Hematopoietic multipotent progenitor cell (in vitro differentiated cells): ENCODE data around the gene UBA3. TPM values are rescaled to one million over a fixed set of nuclear protein-coding genes. Genes with fewer than 3 reads are reported as not detected.

ENCODE experiments used
- DNase-seq, 3 donors: peaks; one replicate each; pipeline ENCODE4 v3.0.0-alpha.2; 2011 to 2015; ENCODE audit warnings: low read depth in 2 of 3, low spot score in 2 of 3
- small RNA-seq: library from RNA; depleted of rRNA; stranded (forward); fragments of <200 nt; gene quantifications from one replicate; pipeline ENCODE3, GENCODE V24; 2012
- total RNA-seq: library from RNA; depleted of rRNA; stranded (reverse); fragments of >200 nt; gene quantifications from one replicate; pipeline ENCODE4 v1.2.3, GENCODE V29; 2012

Gene UBA3
- total RNA-seq, 1 donor = 29.1 TPM

DNA sequence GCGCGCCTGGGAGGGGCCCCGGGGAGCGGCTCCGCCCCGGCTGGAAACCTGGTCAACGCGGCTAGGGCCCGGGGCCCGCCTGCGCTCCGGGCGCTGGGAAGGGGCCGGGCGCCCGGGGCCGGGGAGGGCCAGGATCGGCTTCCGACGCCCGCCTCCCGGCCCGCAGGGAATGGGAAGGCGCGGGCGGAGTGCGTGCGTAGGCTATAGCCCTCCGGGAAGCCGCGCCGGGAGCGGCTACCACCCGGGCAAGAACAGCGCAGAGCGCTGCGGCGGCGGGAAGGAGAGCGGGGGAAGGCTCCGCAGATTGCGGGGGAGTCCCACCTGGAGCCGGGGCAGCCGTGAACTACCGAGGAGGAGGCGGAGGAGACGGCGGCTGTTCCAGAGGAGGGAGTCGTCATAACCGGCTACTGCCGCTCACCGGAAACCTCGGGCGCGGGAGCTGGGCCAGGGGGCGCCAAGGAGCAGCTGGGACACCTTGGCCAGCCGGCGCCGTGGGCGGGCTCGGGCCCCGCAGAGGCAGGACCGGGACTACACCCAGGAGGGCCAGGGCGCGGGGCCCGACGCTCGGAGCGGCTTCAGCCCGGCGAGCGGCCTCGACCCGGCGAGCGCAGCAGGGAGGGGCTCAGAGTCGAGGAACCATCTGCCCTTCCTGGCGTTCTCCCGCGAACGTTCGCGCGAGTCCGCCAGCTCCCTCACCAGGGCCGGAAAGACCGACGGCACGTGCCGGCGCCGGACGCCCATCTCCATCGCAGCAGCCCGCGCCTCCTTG is 66.7 kb downstream of the UBA3 start, which contains the start of gene EOGT:
Gene EOGT, minus strand, starts transcription at position 432 of the 769 bp plus-strand sequence. CDS start 3,838 bp downstream, outside the sequence.
- DNase-seq = peak; percentile 63 to 90 (median 87)

DNA sequence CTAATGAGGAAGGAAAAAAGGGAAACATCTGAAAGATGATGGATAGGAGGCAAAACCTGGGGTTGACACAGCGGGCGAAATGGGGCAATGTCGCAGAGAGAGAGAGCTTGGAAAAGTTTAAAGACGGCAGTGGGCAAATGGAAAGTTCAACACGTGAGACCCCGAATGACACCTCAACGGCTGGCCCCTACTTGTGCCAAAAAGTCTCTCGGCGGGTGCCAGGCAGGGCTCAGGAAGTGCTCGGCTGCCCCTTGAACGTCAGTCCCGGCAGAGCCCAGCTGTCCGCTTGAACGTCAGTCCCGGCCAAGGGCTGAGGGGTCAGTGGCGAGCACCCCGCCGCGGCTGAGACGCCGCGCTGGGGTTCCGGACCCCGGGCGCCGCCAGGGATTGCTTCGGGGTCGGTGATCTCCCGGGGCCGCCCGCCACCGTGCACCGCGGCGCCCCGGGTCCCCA is 67.3 kb downstream of the UBA3 start:
- peak in 2 of 3 donors; percentile 23 to 33 for DNase-seq

DNA sequence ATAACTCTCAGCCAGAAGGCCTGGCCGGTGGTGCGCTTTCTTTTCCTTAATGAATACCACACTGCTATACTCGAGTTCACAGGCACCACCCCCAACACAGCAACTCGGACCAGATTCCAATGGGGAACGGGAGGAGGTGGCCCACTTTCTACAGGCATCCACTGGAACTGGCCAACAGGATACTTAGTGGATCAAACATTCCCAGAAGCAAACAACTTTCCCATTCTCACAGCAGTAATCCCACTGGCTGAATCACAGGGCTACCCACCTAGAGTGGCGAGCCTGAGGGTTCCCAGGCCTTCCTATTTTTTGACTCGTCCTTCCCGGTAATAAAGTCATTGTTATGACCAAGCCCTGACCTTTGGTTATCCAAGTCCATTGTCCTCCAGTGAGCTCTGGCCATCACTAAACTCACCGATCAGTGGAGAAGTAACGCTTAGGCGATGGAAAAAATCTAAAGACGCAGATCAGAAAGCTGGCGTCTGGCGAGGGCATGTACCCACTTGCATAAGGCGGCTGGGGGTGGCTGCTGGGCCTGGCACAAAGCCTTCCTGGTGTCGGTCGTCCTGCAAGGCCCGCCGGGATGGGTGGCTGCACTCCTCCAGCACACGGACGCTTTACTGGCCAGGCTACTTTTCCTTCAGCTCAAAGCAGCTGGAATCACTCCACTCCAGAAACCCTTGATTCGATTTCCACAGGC is 67.9 kb downstream of the UBA3 start:
- DNase-seq = no peak

DNA sequence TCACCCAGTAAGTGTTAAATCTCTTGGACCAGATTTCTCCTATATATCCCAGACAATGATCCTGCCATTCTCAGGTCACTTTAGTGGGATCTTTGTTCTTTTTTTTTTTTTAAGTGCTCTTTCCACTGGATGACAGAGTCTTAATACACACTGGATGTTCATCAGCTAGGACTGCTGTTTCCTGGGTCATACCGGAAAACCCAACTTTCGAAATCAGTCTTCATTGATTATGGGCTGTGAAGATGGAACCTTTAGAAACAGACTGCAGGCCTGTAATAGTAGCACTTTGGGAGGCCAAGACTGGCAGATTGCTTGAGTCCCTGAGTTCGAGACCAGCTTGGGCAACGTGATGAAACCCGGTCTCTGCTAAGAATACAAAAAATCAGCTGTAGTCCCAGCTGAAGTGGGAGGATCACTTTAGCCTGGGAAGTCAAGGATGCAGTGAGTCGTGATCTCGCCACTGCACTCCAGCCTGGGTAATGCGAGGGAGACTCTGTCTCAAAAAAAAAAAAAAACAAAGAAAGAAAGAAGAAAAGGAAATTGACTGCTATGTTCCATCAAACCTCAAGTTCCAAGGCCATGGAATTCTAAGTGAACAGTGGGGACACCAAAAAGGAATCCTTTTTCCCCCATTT is 69.0 kb downstream of the UBA3 start:
- no peak for DNase-seq

DNA sequence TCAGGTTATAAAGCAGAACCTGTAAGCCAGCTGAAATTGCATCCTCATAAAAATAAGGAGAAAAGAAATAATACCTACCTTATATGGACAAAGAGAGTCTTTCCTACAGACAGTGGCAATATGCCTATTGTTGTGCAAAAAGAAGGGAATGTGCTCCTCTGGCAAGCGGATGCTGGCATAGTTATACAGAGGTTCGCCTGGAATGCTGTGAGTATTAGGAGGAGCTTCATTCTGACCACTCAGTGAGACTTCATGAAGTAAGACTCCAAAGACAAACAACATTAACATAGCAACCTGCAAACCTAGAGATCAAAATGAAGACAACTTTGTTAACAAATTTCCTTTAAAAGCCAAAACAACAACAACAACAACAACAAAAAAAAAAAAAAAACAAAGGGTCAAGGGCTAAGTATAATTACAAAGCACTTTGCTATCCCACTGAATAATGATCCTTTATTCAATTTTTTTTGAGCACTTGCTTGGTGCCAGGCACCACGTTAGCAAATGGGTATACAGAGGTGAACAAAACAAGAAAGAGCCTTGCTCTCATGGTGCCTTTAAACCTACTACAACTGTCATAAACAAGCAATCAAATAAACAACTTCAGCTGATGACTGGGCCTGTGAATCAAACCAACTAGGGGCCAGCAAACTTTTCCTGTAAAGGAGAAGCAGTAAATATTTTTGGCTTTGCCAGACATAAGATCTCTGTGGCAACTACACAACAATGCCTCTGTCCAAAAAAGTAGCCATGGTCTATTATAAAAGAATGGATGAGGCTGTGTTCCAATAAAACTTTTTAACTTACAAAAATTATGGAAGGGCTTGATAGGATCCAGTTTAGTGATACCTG is 70.4 kb downstream of the UBA3 start:
- DNase-seq = no peak

DNA sequence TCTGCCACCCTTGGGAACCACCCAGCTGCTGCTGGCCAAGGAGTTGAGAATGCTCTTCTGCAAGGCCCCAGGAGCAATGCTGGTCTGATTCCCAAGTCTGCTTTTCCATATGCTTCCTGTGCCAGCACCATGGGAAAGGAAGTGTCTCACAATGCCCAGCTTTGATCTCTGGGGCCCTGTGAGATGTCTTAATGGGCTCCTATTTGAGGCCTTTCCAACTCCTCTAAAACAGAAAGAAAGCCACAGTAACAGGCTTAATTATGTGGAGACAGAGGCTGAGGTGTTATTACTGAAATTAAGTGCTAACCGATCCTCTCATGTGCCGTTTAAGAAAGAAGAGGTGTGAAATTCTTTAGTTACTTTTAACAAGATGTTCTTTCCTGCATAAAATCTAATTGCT is 71.2 kb downstream of the UBA3 start:
- no peak for DNase-seq

DNA sequence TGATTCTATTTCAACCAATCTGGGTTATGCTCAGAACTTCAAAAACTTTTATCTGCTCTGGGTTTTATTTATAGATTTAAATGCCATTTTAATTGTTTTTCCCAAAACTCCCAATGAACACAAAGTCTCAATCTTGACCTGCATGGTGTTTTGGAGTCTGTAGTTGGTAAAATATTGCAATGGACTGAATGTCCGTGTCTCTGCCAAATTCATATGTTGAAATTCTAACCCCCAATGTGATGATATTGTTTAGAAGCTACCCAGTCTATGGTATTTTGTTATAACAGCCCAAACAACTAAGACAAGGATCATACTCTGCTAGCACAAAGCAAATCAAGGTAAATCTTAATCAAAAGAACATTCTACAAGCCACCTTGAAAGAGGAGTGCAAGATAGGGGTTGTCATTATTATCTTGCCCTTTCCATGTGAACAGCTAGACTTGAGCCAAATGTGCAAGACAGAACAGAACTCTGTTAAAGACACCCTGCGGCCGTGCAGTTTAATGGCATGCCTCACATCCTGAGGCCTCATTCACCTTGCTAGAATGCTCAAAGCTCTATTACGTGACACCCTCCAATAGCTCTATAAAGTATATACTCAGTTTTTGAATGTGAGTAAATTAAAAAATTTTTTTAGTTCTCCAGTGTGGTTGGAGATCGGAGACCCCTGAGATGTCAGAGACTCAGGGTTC is 74.2 kb downstream of the UBA3 start:
- no peak for DNase-seq

DNA sequence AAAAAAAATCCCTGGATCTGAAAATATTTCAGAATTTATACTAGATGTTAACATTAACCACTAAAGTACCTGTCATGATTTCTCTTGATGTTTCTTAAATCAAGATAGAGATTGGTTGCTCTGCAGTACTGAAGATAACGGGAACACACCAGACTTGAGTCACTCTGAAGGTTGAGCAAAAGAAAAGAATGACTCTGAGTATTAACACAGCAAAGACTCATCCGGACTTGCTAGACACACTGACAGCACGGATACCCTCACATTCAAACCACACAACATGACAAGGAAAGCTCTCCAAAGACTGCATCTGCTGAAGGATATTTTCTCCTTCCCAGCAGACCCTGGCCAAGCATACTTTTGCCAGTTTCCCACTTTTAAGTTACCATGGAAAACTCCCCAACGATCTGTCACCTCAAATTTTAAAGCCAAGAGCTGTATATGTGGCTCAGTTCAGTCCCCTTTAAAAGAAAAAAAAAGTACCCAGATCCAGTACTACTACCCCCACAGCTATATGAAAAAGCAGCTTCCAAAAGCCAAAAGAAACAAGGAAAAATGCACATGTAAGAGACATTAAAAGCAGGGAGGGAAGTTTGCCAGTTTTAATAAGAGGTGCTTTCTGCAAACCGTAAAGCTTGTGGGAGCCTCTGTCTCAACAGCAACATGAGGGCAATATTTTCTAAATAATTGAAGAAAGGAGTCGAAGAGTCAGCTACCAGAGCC is 74.9 kb downstream of the UBA3 start:
- no peak for DNase-seq

Small RNAs within 50 kb of the gene (small RNA-seq; reads per million reads assigned to genes)
- gene MIR3136 = 1.0 reads per million, percentile 34 among the genes with 10 or more reads in this experiment

Other genes starting within 250 kb of the UBA3 start
- not detected for gene TAFA4, start 147.8 kb downstream of the UBA3 start, total RNA-seq
- 20.7 TPM for gene EOGT, start 66.7 kb downstream of the UBA3 start, total RNA-seq
- 16.2 TPM for gene TMF1, start 28.0 kb downstream of the UBA3 start, total RNA-seq
- 144 TPM for gene ARL6IP5, start 4.6 kb upstream of the UBA3 start, total RNA-seq
- gene LMOD3, start 42.2 kb upstream of the UBA3 start, total RNA-seq = not detected